ENCODE results near the gene TBC1D2. TPM values are rescaled to one million over a fixed set of nuclear protein-coding genes. Genes with fewer than 3 reads are reported as not detected.

Gene TBC1D2
- total RNA-seq, 3 donors from 2014 or later (not counting 1 experiment from before 2014, with no cell fraction given), result 5.0 to 8.9 (median 7.0) TPM

DNA sequence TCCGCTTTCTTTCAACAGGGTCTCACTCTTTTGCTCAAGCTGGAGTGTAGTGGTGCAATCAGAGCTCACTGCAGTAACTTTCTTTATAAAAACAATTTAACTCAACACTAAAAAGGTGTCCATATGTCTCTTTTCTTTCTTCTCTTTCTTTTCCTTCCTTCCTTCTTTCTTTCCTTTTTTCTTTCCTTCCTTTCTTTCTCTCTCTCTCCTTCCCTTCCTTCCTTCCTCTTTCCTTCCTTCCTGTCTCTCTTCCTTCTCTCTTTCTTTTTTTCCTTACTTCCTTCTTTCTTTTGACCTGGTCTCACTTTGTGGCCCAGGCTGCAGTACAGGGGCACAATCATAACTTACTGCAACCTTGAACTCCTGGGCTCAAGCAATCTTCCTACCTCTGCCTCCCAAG lies 25.8 kb upstream of the TBC1D2 start:
- TF ChIP-seq, protein P1, sequence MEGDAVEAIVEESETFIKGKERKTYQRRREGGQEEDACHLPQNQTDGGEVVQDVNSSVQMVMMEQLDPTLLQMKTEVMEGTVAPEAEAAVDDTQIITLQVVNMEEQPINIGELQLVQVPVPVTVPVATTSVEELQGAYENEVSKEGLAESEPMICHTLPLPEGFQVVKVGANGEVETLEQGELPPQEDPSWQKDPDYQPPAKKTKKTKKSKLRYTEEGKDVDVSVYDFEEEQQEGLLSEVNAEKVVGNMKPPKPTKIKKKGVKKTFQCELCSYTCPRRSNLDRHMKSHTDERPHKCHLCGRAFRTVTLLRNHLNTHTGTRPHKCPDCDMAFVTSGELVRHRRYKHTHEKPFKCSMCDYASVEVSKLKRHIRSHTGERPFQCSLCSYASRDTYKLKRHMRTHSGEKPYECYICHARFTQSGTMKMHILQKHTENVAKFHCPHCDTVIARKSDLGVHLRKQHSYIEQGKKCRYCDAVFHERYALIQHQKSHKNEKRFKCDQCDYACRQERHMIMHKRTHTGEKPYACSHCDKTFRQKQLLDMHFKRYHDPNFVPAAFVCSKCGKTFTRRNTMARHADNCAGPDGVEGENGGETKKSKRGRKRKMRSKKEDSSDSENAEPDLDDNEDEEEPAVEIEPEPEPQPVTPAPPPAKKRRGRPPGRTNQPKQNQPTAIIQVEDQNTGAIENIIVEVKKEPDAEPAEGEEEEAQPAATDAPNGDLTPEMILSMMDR (IDR thresholded peaks at IDR 0.05), result no peak
- Histone ChIP-seq H3K36me3 (ENCODE audit: control insufficient read depth, insufficient read depth, low read length) (no peaks in the 10 kb centered on the region), H3K27ac (ENCODE audit: low read length) (no peak overlapping the region), H3K4me1 (ENCODE audit: control insufficient read depth, insufficient read depth, low read length) (no peaks in the 10 kb centered on the region), H3K9me3 (ENCODE audit: control insufficient read depth, insufficient read depth, low read length) (no peaks in the 10 kb centered on the region), H3K27me3 (ENCODE audit: control insufficient read depth, insufficient read depth, low read length) (peaks cover 3% of the 10 kb centered on the region), H3K4me3 (ENCODE audit: low read length) (no peak overlapping the region)
- WGBS (ENCODE audit: insufficient coverage), result 86% methylated on average over 1 of the region's 1 CpG
- DNase-seq, result no peak
- no peaks in the 10 kb centered on the region for H3K9me3 Mint-ChIP-seq
- ATAC-seq, result no peak
- H3K4me1 Mint-ChIP-seq, result no peaks in the 10 kb centered on the region
- H3K4me3 Mint-ChIP-seq, result no peak overlapping the region
- H3K27ac Mint-ChIP-seq, result no peak overlapping the region
- intact Hi-C loops (cut with micrococcal nuclease), result no loop called here
- peaks cover 17 to 42% of the 10 kb centered on the region in 2 donors for H3K27me3 Mint-ChIP-seq (ENCODE audit: low read depth in 2 of 2)
- no peaks in the 10 kb centered on the region for H3K36me3 Mint-ChIP-seq

DNA sequence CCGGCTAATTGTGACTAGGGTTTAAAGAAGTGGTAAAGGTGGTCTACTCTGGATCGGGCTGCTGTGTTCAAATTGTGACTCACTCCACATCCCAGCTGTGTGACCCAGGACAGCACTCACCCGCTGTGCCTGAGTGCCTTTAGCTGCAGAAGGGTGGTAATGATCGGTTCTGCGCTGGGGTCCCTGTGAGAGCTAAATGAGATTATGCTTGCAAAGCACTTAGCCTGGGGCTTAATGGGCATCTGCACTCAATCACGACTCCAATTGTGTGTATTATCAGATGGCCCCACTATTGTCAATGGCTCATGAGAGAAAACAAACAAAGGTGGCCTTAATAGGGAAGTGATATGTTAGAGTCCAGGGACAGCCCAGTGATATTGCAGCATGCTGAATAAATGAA lies 25.1 kb upstream of the TBC1D2 start:
- no peaks in the 10 kb centered on the region for H3K36me3 ChIP-seq (ENCODE audit: control insufficient read depth, insufficient read depth, low read length)
- WGBS (ENCODE audit: insufficient coverage), result 83% methylated on average over 6 of the region's 6 CpGs
- no peak overlapping the region for H3K27ac ChIP-seq (ENCODE audit: low read length)
- Mint-ChIP-seq H3K4me1 (no peaks in the 10 kb centered on the region), H3K27me3 (ENCODE audit: low read depth in 2 of 2) (peaks cover 17 to 45% of the 10 kb centered on the region in 2 donors), H3K27ac (no peak overlapping the region), H3K9me3 (no peaks in the 10 kb centered on the region), H3K4me3 (no peak overlapping the region), H3K36me3 (no peaks in the 10 kb centered on the region)
- H3K9me3 ChIP-seq (ENCODE audit: control insufficient read depth, insufficient read depth, low read length), result no peaks in the 10 kb centered on the region
- TF ChIP-seq, protein P1 (IDR thresholded peaks at IDR 0.05), result no peak
- ATAC-seq, result no peak
- no peaks in the 10 kb centered on the region for H3K4me1 ChIP-seq (ENCODE audit: control insufficient read depth, insufficient read depth, low read length)
- intact Hi-C loops (cut with micrococcal nuclease), result no loop called here
- no peak overlapping the region for H3K4me3 ChIP-seq (ENCODE audit: low read length)
- peaks cover 3% of the 10 kb centered on the region for H3K27me3 ChIP-seq (ENCODE audit: control insufficient read depth, insufficient read depth, low read length)
- DNase-seq, result no peak

DNA sequence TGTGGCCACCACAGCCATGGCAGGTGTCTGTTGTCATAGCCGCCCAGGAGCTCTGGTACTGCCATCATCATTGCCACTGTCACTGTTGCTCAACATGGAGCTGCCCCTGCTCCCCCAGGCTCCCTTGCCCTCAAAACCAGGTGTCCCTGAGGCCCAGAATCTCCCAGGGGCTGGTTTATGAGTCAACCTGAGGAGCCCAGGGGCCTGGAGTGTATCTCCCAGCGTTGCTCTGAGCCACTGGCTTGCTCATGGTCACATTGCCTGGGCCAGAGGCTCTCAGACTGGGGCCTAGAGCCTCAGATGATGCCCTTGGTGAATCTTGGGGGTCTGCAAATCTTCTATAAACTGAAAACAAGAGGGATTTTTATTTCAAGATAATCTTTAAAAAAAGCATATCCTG lies 24.7 kb upstream of the TBC1D2 start:
- Histone ChIP-seq H3K27ac (ENCODE audit: low read length) (no peak overlapping the region), H3K9me3 (ENCODE audit: control insufficient read depth, insufficient read depth, low read length) (no peaks in the 10 kb centered on the region), H3K36me3 (ENCODE audit: control insufficient read depth, insufficient read depth, low read length) (no peaks in the 10 kb centered on the region), H3K27me3 (ENCODE audit: control insufficient read depth, insufficient read depth, low read length) (peaks cover 3% of the 10 kb centered on the region), H3K4me1 (ENCODE audit: control insufficient read depth, insufficient read depth, low read length) (no peaks in the 10 kb centered on the region), H3K4me3 (ENCODE audit: low read length) (no peak overlapping the region)
- intact Hi-C loops (cut with micrococcal nuclease), result no loop called here
- H3K4me3 Mint-ChIP-seq, result no peak overlapping the region
- no peak overlapping the region for H3K27ac Mint-ChIP-seq
- no peaks in the 10 kb centered on the region for H3K36me3 Mint-ChIP-seq
- 68% methylated on average over 2 of the region's 2 CpGs for WGBS (ENCODE audit: insufficient coverage)
- H3K27me3 Mint-ChIP-seq (ENCODE audit: low read depth in 2 of 2), result peaks cover 17 to 47% of the 10 kb centered on the region in 2 donors
- H3K9me3 Mint-ChIP-seq, result no peaks in the 10 kb centered on the region
- DNase-seq (no peak), ATAC-seq (no peak)
- no peaks in the 10 kb centered on the region for H3K4me1 Mint-ChIP-seq
- TF ChIP-seq, protein P1 (IDR thresholded peaks at IDR 0.05), result no peak

DNA sequence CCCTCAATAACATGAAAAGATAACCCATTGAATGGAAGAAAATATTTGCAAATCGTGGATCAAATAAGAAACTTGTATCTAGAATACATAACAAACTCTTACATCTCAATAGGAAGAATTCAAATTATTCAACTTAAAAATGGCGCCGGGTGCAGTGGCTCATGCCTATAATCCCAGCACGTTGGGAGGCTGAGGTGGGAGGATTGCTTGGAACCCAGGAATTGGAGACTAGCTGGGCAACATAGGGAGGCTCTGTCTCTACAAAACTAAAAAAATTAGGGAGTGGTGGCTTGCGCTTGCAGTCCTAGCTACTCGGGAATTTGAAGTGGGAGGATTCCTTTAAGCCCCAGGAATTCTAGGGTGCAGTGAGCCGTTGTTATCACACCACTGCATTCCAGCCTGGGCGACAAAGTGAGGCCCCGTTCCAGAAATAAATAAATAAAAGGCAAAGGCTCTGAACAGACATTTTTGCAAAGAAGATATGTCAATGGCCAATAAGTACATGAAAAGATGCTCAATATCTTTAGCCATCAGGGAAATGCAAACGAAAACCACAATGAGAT lies 21.5 kb upstream of the TBC1D2 start:
- no peak for ATAC-seq
- DNase-seq, result no peak
- H3K9me3 Mint-ChIP-seq, result no peaks in the 10 kb centered on the region
- no peaks in the 10 kb centered on the region for H3K36me3 Mint-ChIP-seq
- H3K4me1 Mint-ChIP-seq, result no peaks in the 10 kb centered on the region
- H3K27ac ChIP-seq (ENCODE audit: low read length), result no peak overlapping the region
- peaks cover 20 to 59% of the 10 kb centered on the region in 2 donors for H3K27me3 Mint-ChIP-seq (ENCODE audit: low read depth in 2 of 2)
- H3K4me3 Mint-ChIP-seq, result no peak overlapping the region
- intact Hi-C loops (cut with micrococcal nuclease), result no loop called here
- no peaks in the 10 kb centered on the region for H3K4me1 ChIP-seq (ENCODE audit: control insufficient read depth, insufficient read depth, low read length)
- 88% methylated on average over 8 of the region's 10 CpGs for WGBS (ENCODE audit: insufficient coverage)
- no peak overlapping the region for H3K4me3 ChIP-seq (ENCODE audit: low read length)
- no peaks in the 10 kb centered on the region for H3K36me3 ChIP-seq (ENCODE audit: control insufficient read depth, insufficient read depth, low read length)
- H3K9me3 ChIP-seq (ENCODE audit: control insufficient read depth, insufficient read depth, low read length), result no peaks in the 10 kb centered on the region
- H3K27ac Mint-ChIP-seq, result no peak overlapping the region
- TF ChIP-seq, protein P1 (IDR thresholded peaks at IDR 0.05), result no peak
- H3K27me3 ChIP-seq (ENCODE audit: control insufficient read depth, insufficient read depth, low read length), result peaks cover 3% of the 10 kb centered on the region
